ENCODE data around the gene GLT1D1. TPM values are rescaled to one million over a fixed set of nuclear protein-coding genes. Genes with fewer than 3 reads are reported as not detected.
A peak's percentile ranks its signal among the peaks of the same experiment; 100 is the strongest.

The GLT1D1 gene
- total and polyA plus RNA-seq, 10 donors = 0.41 to 41.4 (median 13.9) TPM

DNA sequence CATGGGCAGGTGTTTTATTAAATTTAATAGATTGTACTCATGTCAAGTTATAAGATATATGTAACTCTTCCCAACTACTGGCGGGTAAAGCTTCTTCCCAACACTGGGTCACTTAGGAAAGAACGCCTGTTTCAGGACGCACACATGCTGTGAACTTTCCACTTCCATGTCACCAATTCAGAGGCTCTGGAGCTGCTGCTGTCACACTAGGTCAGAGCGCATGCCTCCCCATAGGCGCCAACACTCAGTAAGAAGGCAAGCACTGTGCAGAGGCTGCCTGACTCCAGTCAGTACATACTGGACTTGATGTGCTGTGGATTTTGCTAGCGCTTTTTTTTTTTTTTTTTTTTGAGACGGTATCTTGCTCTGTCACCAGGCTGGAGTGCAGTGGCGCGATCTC lies 46.7 kb upstream of the GLT1D1 start:
- no peaks in the 10 kb centered on the region for H3K9me3 ChIP-seq
- no peak overlapping the region for H3K4me3 ChIP-seq
- peaks cover 15 to 83% (median 26%) of the 10 kb centered on the region in 6 donors for H3K4me1 ChIP-seq
- TF ChIP-seq POLR2AphosphoS5 (IDR thresholded peaks at IDR 0.05) (no peak), POLR2A (IDR thresholded peaks at IDR 0.05) (no peak)
- TF ChIP-seq, protein P1, sequence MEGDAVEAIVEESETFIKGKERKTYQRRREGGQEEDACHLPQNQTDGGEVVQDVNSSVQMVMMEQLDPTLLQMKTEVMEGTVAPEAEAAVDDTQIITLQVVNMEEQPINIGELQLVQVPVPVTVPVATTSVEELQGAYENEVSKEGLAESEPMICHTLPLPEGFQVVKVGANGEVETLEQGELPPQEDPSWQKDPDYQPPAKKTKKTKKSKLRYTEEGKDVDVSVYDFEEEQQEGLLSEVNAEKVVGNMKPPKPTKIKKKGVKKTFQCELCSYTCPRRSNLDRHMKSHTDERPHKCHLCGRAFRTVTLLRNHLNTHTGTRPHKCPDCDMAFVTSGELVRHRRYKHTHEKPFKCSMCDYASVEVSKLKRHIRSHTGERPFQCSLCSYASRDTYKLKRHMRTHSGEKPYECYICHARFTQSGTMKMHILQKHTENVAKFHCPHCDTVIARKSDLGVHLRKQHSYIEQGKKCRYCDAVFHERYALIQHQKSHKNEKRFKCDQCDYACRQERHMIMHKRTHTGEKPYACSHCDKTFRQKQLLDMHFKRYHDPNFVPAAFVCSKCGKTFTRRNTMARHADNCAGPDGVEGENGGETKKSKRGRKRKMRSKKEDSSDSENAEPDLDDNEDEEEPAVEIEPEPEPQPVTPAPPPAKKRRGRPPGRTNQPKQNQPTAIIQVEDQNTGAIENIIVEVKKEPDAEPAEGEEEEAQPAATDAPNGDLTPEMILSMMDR (IDR thresholded peaks at IDR 0.05 in 8 of 11, conservative IDR thresholded peaks at IDR 0.05 in 3 of 11) = no peak
- no peak for DNase-seq
- 87 to 96% (median 89%) methylated on average over 9 of the region's 9 CpGs for WGBS, 5 donors
- intact Hi-C loops (cut with DNase I; ENCODE audit: low total_unique reads) = no loop called here
- H3K36me3 ChIP-seq = peaks cover 0 to 81% (median 42%) of the 10 kb centered on the region in 6 donors
- H3K27ac ChIP-seq = peak overlapping the region in 3 of 8 donors; percentile 73 to 76 (median 73)
- H3K27me3 ChIP-seq (replicated peaks in 1 of 7) = no peaks in the 10 kb centered on the region

DNA sequence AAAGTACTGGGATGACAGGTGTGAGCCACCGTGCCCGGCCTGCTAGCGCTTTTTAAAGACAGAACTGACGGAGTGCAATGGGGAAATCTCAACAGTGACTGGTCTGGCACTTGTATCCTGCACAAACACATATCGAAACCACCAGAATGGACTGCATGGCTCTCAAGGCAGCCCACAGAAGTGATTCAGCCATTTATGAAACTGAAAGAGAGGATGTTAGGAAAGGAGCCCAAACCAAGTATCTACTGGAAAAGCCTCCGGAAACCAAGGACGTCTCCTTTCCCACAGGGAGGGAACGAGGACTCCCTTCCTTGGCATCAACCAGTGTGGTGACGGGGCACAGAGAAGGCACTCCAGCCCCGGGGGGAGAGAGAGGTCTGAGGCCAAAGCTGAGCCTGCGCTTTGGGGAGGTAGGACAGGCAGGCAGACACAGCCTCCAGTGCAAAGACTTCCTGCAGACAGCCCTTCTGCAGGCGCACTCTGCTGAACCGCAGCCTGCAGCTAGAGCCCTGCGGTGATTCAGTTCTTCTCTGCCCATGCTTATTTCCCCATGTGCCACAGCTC lies 46.0 kb upstream of the GLT1D1 start:
- H3K4me1 ChIP-seq = peaks cover 17 to 83% (median 30%) of the 10 kb centered on the region in 6 donors
- H3K27me3 ChIP-seq (replicated peaks in 1 of 7) = no peaks in the 10 kb centered on the region
- H3K9me3 ChIP-seq = no peaks in the 10 kb centered on the region
- TF ChIP-seq, protein P1 (IDR thresholded peaks at IDR 0.05 in 8 of 11, conservative IDR thresholded peaks at IDR 0.05 in 3 of 11) = no peak
- peak; percentile 25 to 54 (median 47) for TF ChIP-seq POLR2AphosphoS5 (IDR thresholded peaks at IDR 0.05)
- H3K36me3 ChIP-seq = peaks cover 0 to 81% (median 42%) of the 10 kb centered on the region in 6 donors
- DNase-seq = no peak
- peak overlapping the region in 1 of 8 donors; percentile 46 for H3K4me3 ChIP-seq
- intact Hi-C loops (cut with DNase I; ENCODE audit: low total_unique reads) = no loop called here
- H3K27ac ChIP-seq = peak overlapping the region in 4 of 8 donors; percentile 33 to 76 (median 73)
- WGBS, 5 donors = 70 to 81% (median 77%) methylated on average over 14 of the region's 14 CpGs

DNA sequence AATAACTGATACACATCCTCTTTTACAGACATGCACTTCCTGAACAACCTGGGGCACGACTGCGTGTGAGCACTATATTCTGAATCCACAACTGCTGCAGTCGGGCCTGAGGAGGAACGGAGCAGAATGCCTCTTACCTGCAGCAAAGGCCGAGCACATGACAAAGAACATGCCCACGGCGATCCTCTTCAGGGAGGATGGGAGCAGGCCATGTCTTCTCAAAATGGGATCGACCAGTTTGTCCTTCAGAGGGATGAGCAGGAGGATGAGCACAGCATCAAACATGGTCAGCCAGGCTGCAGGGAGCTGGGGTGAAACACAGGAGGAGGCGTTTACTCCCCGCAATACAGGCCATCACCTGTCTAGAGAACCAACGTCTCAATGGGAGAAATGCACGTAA lies 44.6 kb upstream of the GLT1D1 start:
- intact Hi-C loops (cut with DNase I; ENCODE audit: low total_unique reads) = no loop called here
- WGBS, 5 donors = 85 to 91% (median 88%) methylated on average over 12 of the region's 12 CpGs
- peaks cover 0 to 81% (median 39%) of the 10 kb centered on the region in 6 donors for H3K36me3 ChIP-seq
- TF ChIP-seq, protein P1 (IDR thresholded peaks at IDR 0.05 in 8 of 11, conservative IDR thresholded peaks at IDR 0.05 in 3 of 11) = no peak
- TF ChIP-seq POLR2A (IDR thresholded peaks at IDR 0.05) = no peak
- TF ChIP-seq POLR2AphosphoS5 (IDR thresholded peaks at IDR 0.05) = no peak
- no peak overlapping the region for H3K4me3 ChIP-seq
- DNase-seq = no peak
- peaks cover 18 to 91% (median 31%) of the 10 kb centered on the region in 6 donors for H3K4me1 ChIP-seq
- H3K27me3 ChIP-seq (replicated peaks in 1 of 7) = no peaks in the 10 kb centered on the region
- H3K27ac ChIP-seq = peak overlapping the region in 1 of 8 donors; percentile 18
- no peaks in the 10 kb centered on the region for H3K9me3 ChIP-seq

DNA sequence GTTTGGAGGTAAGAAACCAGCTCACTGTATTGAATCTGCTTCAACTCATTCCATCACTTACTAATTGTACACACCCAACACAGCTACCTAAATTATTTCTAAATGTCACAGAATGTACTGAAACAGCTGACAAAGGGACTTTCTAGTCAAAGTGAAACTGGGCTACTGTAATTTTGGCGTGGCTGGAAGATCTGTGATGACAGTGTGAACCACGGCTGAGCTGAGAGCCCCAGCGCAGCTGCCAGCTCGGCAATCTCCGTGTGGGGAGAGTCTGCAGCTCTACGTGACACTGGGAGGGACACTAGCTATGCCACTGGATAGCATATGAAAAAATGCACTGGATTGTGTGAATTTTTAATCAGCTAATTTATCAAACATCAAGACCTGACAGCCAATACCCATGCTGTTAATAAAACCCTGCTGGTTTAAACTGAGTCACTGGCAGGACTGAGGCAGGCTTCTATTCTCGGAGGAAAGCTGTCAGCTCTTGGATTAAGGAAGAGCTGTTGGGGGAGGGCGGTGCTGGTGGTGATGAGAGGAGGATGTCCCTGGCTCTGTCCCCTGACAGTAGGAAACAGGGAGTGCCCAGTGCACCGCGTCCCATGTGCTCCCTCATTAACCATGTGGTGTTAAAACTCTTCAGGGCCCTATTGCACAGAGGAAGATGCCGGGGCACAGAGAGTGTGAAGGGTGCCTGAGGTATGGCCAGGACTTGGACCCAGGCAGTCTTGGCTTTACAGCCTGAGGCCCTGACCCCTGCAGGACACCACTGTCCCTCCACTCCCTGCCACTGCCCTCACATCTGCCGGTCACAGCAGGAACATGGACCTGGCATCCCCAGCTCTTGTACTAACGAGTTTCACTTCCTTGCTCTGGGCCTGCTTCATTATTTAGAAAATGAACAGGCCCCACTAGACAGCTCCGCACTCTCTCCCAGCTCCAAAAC lies 42.8 kb upstream of the GLT1D1 start:
- Histone ChIP-seq H3K36me3 (peaks cover 0 to 80% (median 37%) of the 10 kb centered on the region in 6 donors), H3K27ac (peak overlapping the region; percentile 1 to 88 (median 49)), H3K4me3 (peak overlapping the region in 1 of 8 donors; percentile 35), H3K4me1 (peaks cover 18 to 98% (median 37%) of the 10 kb centered on the region in 6 donors), H3K27me3 (replicated peaks in 1 of 7) (no peaks in the 10 kb centered on the region), H3K9me3 (no peaks in the 10 kb centered on the region)
- DNase-seq = no peak
- 50 to 62% (median 58%) methylated on average over 14 of the region's 14 CpGs for WGBS, 5 donors
- intact Hi-C loops (cut with DNase I; ENCODE audit: low total_unique reads) = no loop called here
- TF ChIP-seq, protein P1 (IDR thresholded peaks at IDR 0.05 in 8 of 11, conservative IDR thresholded peaks at IDR 0.05 in 3 of 11) = no peak
- TF ChIP-seq POLR2AphosphoS5 (IDR thresholded peaks at IDR 0.05) = peak in 2 of 3 donors; percentile 6 to 67

Measured in spleen (tissue), 11 donors.